HL-60 (cell line): ENCODE data around the gene ZSCAN20.

ENCODE experiments used
- DNase-seq, 2 experiments: peaks; one replicate each; pipeline ENCODE4 v3.0.0-alpha.2; 2010 to 2020; ENCODE audit warnings: low read depth in 1 of 2, low spot score in 1 of 2
- H3K27ac ChIP-seq: fragments of 250-450 bp; sonication (Bioruptor Pico); replicated peaks from 2 replicates; pipeline ENCODE4 v1.5.1; 2020; ENCODE audit warnings: mild to moderate bottlenecking, moderate library complexity
- H3K27me3 ChIP-seq: fragments of 250-450 bp; sonication (Bioruptor Pico); 2 replicates; pipeline ENCODE4 v1.5.1; 2021; ENCODE audit warnings: mild to moderate bottlenecking, moderate library complexity; ENCODE audit not compliant: insufficient read depth, poor library complexity, severe bottlenecking
- H3K4me3 ChIP-seq: replicated peaks from 2 replicates; pipeline ENCODE4 v1.5.1; 2011; ENCODE audit warnings: mild to moderate bottlenecking, control low read depth, low read length; ENCODE audit not compliant: insufficient read depth
- GABPA ChIP-seq: IDR thresholded peaks from 2 replicates; pipeline ENCODE4 v1.6.1; 2012; ENCODE audit warnings: low read depth
- POLR2AphosphoS5 ChIP-seq: IDR thresholded peaks from 2 replicates; pipeline ENCODE4 v1.6.1; 2012; ENCODE audit warnings: low read depth
- REST ChIP-seq: IDR thresholded peaks from 2 replicates; pipeline ENCODE4 v1.6.1; 2012; ENCODE audit warnings: low read depth; ENCODE audit not compliant: insufficient replicate concordance
- SPI1 ChIP-seq: IDR thresholded peaks from 2 replicates; pipeline ENCODE4 v1.6.1; 2012; ENCODE audit warnings: low read depth, mild to moderate bottlenecking, borderline replicate concordance
- TF ChIP-seq, protein P1 (sequence below): IDR thresholded peaks from one replicate; pipeline ENCODE4 v1.5.1; 2011; ENCODE audit warnings: low read length, control low read depth, inconsistent platforms; ENCODE audit not compliant: insufficient read depth

Gene ZSCAN20

GRCh38 chr1:33512226-33513011 lies 40.0 kb downstream of the ZSCAN20 start:
- Histone ChIP-seq H3K27me3 (no peaks in the 10 kb centered on the region), H3K27ac (no peak overlapping the region), H3K4me3 (no peak overlapping the region)
- no peak for DNase-seq
- TF ChIP-seq REST = no peak
- TF ChIP-seq POLR2AphosphoS5 = no peak
- TF ChIP-seq GABPA = no peak
- no peak for TF ChIP-seq SPI1
- TF ChIP-seq, protein P1, sequence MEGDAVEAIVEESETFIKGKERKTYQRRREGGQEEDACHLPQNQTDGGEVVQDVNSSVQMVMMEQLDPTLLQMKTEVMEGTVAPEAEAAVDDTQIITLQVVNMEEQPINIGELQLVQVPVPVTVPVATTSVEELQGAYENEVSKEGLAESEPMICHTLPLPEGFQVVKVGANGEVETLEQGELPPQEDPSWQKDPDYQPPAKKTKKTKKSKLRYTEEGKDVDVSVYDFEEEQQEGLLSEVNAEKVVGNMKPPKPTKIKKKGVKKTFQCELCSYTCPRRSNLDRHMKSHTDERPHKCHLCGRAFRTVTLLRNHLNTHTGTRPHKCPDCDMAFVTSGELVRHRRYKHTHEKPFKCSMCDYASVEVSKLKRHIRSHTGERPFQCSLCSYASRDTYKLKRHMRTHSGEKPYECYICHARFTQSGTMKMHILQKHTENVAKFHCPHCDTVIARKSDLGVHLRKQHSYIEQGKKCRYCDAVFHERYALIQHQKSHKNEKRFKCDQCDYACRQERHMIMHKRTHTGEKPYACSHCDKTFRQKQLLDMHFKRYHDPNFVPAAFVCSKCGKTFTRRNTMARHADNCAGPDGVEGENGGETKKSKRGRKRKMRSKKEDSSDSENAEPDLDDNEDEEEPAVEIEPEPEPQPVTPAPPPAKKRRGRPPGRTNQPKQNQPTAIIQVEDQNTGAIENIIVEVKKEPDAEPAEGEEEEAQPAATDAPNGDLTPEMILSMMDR = no peak

DNA sequence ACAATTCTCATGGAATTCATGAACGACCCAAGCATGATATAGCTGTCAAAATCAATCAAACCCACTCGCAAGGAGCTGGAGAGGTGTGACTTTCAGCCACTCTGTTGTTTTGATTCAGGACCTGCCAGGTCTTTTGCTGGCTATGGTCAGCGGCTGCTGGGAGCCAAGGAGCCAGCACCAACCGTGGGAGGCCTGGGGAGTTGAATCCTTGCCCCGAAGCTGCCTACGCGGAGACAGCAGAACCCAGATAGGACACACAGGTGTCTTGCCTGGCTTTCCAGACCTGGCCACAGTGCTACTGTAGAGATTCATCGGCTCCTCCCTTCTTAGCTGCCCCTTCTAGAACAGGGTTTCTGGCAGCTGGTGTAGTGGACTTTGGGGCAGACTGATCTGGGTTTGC lies 42.7 kb downstream of the ZSCAN20 start:
- no peak overlapping the region for H3K27ac ChIP-seq

DNA sequence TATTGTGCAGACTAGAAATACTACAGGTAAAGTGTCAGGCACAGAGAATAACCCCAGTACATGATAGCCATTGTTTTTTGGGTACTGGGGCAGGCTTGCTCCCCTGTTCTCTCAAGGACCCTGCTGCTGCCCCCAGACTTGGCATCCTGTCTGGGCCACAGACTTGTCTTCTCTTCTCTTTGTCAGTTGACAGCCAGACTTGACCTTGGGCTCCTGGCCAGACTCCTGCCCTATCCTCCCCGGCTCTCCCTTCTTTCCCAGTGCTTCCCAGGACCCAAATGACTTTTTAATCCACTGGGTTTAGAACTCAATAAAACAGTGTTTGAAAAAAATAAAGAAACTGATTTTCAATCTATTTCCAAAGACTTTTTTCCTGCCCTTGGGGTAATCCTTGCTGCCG lies 43.2 kb downstream of the ZSCAN20 start:
- no peak overlapping the region for H3K4me3 ChIP-seq
- H3K27me3 ChIP-seq = no peaks in the 10 kb centered on the region
- no peak for TF ChIP-seq GABPA
- no peak for TF ChIP-seq REST
- no peak for TF ChIP-seq SPI1
- TF ChIP-seq, protein P1 = no peak
- no peak for TF ChIP-seq POLR2AphosphoS5
- no peak for DNase-seq
- no peak overlapping the region for H3K27ac ChIP-seq

More for the DNA sequence above, 42.7 kb downstream of the ZSCAN20 start:
- no peaks in the 10 kb centered on the region for H3K27me3 ChIP-seq
- no peak overlapping the region for H3K4me3 ChIP-seq
- no peak for DNase-seq
- no peak for TF ChIP-seq REST
- no peak for TF ChIP-seq SPI1
- TF ChIP-seq GABPA = no peak
- no peak for TF ChIP-seq POLR2AphosphoS5
- TF ChIP-seq, protein P1 = no peak
